GM23338 (cell line): ENCODE measurements around the gene RNF26. TPM values are rescaled to one million over a fixed set of nuclear protein-coding genes. Genes with fewer than 3 reads are reported as not detected.

Experiments
- ATAC-seq: fragments of 200-7000 bp; cut with Tn5 transposase; 3 replicates; pipeline ENCODE4 v1.9.1; 2020
- DNase-seq: peaks from one replicate; pipeline ENCODE4 v3.0.0-alpha.2; 2015; ENCODE audit warnings: low spot score
- H2AFZ ChIP-seq: fragments of 200-600 bp; sonication (generic); 2 replicates; pipeline ENCODE4 v1.8.0; 2016; ENCODE audit warnings: antibody characterized with exemption, mild to moderate bottlenecking, moderate library complexity
- H3F3A ChIP-seq: fragments of 200-600 bp; sonication (generic); replicated peaks from 2 replicates; pipeline ENCODE4 v1.8.0; 2017; ENCODE audit warnings: antibody characterized with exemption, mixed run types, low read depth
- H3K27ac ChIP-seq: fragments of 200-600 bp; sonication (generic); 2 replicates; pipeline ENCODE4 v1.6.1; 2016; ENCODE audit warnings: low read depth
- H3K27me3 ChIP-seq: fragments of 200-600 bp; sonication (generic); 2 replicates; pipeline ENCODE4 v1.8.0; 2016; ENCODE audit warnings: mild to moderate bottlenecking, mixed run types, moderate library complexity; ENCODE audit not compliant: insufficient read depth
- H3K36me3 ChIP-seq: fragments of 200-600 bp; sonication (generic); 2 replicates; pipeline ENCODE4 v1.8.0; 2016; ENCODE audit warnings: mild to moderate bottlenecking; ENCODE audit not compliant: insufficient read depth
- H3K4me1 ChIP-seq: fragments of 200-600 bp; sonication (generic); 2 replicates; pipeline ENCODE4 v1.8.0; 2016; ENCODE audit warnings: mild to moderate bottlenecking, moderate library complexity; ENCODE audit not compliant: insufficient read depth
- H3K4me2 ChIP-seq: fragments of 200-600 bp; sonication (generic); 2 replicates; pipeline ENCODE4 v1.7.1; 2017; ENCODE audit warnings: mixed run types
- H3K4me3 ChIP-seq: fragments of 200-600 bp; sonication (generic); 2 replicates; pipeline ENCODE4 v1.6.1; 2016; ENCODE audit warnings: mixed run types
- H3K79me2 ChIP-seq: fragments of 200-600 bp; sonication (generic); replicated peaks from 2 replicates; pipeline ENCODE4 v1.8.0; 2017; ENCODE audit warnings: mild to moderate bottlenecking; ENCODE audit not compliant: insufficient read depth
- H3K9me2 ChIP-seq: fragments of 200-600 bp; sonication (generic); 2 replicates; pipeline ENCODE4 v1.8.0; 2017; ENCODE audit not compliant: insufficient read depth
- H4K20me1 ChIP-seq: fragments of 200-600 bp; sonication (generic); replicated peaks from 2 replicates; pipeline ENCODE4 v1.8.0; 2017; ENCODE audit warnings: mild to moderate bottlenecking; ENCODE audit not compliant: insufficient read depth
- H3K27ac Mint-ChIP-seq: 2 replicates; pipeline ENCODE4 v1.8.0; 2020; ENCODE audit warnings: inconsistent platforms, mild to moderate bottlenecking, moderate library complexity, mixed read lengths
- H3K27me3 Mint-ChIP-seq: 3 replicates; pipeline ENCODE4 v1.8.0; 2022; ENCODE audit warnings: low read depth, mild to moderate bottlenecking, moderate library complexity, mixed read lengths, inconsistent platforms; ENCODE audit not compliant: insufficient read depth, poor library complexity
- H3K36me3 Mint-ChIP-seq: 3 replicates; pipeline ENCODE4 v1.8.0; 2021; ENCODE audit warnings: low read depth, mild to moderate bottlenecking, inconsistent platforms, moderate library complexity, mixed read lengths
- H3K4me1 Mint-ChIP-seq: 3 replicates; pipeline ENCODE4 v1.8.0; 2020; ENCODE audit warnings: mild to moderate bottlenecking, inconsistent platforms, mixed read lengths
- H3K4me3 Mint-ChIP-seq: 3 replicates; pipeline ENCODE4 v1.8.0; 2021; ENCODE audit warnings: moderate library complexity, mild to moderate bottlenecking, inconsistent platforms, mixed read lengths
- H3K9me3 Mint-ChIP-seq: 3 replicates; pipeline ENCODE4 v1.8.0; 2020; ENCODE audit warnings: moderate library complexity, mild to moderate bottlenecking, inconsistent platforms, mixed read lengths
- CREB1 ChIP-seq: fragments of 250-450 bp; sonication (Bioruptor Pico); IDR thresholded peaks from 2 replicates; pipeline ENCODE4 v1.5.0; 2020; ENCODE audit warnings: low read depth, mild to moderate bottlenecking, moderate library complexity
- CTCF ChIP-seq, 2 experiments: fragments of 200-600 bp in 1 of 2; sonication (generic) in 1 of 2; conservative IDR thresholded peaks; 2 replicates each; pipeline versions ENCODE4 v1.5.1 to v1.6.1; 2016 to 2017; ENCODE audit warnings: antibody characterized with exemption in 2 of 2, low read depth in 2 of 2, mild to moderate bottlenecking in 2 of 2, moderate library complexity in 1 of 2
- ETS1 ChIP-seq: IDR thresholded peaks from 2 replicates; pipeline ENCODE4 v1.6.1; 2016; ENCODE audit warnings: antibody characterized with exemption
- EZH2 ChIP-seq: fragments of 200-600 bp; sonication (generic); IDR thresholded peaks from one replicate; pipeline ENCODE4 v1.8.0; 2017; ENCODE audit warnings: antibody characterized with exemption, mild to moderate bottlenecking, low read depth; ENCODE audit not compliant: unreplicated experiment
- EZH2phosphoT487 ChIP-seq: fragments of 200-600 bp; sonication (generic); IDR thresholded peaks from one replicate; pipeline ENCODE4 v1.8.1; 2018; ENCODE audit warnings: antibody characterized with exemption; ENCODE audit not compliant: unreplicated experiment
- JUNB ChIP-seq: IDR thresholded peaks from one replicate; pipeline ENCODE4 v1.6.1; 2016; ENCODE audit warnings: antibody characterized with exemption; ENCODE audit not compliant: unreplicated experiment
- NANOG ChIP-seq: IDR thresholded peaks from 2 replicates; pipeline ENCODE4 v1.6.1; 2016; ENCODE audit warnings: antibody characterized with exemption, borderline replicate concordance
- STAT1 ChIP-seq: IDR thresholded peaks from one replicate; pipeline ENCODE4 v1.6.1; 2016; ENCODE audit warnings: antibody characterized with exemption; ENCODE audit not compliant: unreplicated experiment
- ZNF331 ChIP-seq: fragments of 250-450 bp; sonication (Bioruptor Pico); IDR thresholded peaks from 2 replicates; pipeline ENCODE4 v1.5.0; 2020; ENCODE audit warnings: low read depth, mild to moderate bottlenecking, moderate library complexity
- ZNF462 ChIP-seq: fragments of 250-450 bp; sonication (Bioruptor Pico); IDR thresholded peaks from 2 replicates; pipeline ENCODE4 v1.5.0; 2020; ENCODE audit warnings: mild to moderate bottlenecking, moderate library complexity
- polyA plus RNA-seq: library from polyadenylated mRNA; unstranded; fragments of >200 nt; fragmentation: Nextera tagmentation; extraction: Ambion mirVana; gene quantifications from 2 replicates; pipeline ENCODE4 v1.2.1, GENCODE V29; 2016
- total RNA-seq: library from RNA; depleted of rRNA; stranded (reverse); fragments of >200 nt; shearing (Covaris generic); gene quantifications from 2 replicates; pipeline ENCODE4 v1.2.3, GENCODE V29; 2014

RNF26 gene
- total and polyA plus RNA-seq, 2 experiments from 2014 or later = 31.8 to 58.3 TPM

- peaks cover 46% of the 10 kb centered on the region for H3K36me3 Mint-ChIP-seq
- H3K36me3 ChIP-seq = peaks cover 25% of the 10 kb centered on the region
- H3K27ac Mint-ChIP-seq = no peak overlapping the region
- peak overlapping the region; percentile 52 for H3K27ac ChIP-seq
- TF ChIP-seq ZNF331 (CRISPR knock-in tag) (no peak), ETS1 (no peak), EZH2 (no peak), CTCF (conservative IDR thresholded peaks at IDR 0.05; ENCODE audit: low read depth in 2 of 2) (no peak), STAT1 (no peak), ZNF462 (no peak), CREB1 (no peak), NANOG (no peak), JUNB (no peak), EZH2phosphoT487 (no peak)
- H2AFZ ChIP-seq = no peak overlapping the region
- H3K9me3 Mint-ChIP-seq = no peaks in the 10 kb centered on the region; the same call in 2 of the 3 replicates
- H3K4me1 Mint-ChIP-seq = peaks cover 17% of the 10 kb centered on the region
- H3F3A ChIP-seq = 0 out of 2 replicates have a peak, but pooled peaks cover 4% of the 10 kb centered on the region
- peaks cover 19% of the 10 kb centered on the region for H4K20me1 ChIP-seq
- no peak overlapping the region for H3K4me3 Mint-ChIP-seq
- DNase-seq = no peak
- ATAC-seq = no peak
- H3K27me3 Mint-ChIP-seq = peaks cover 12% of the 10 kb centered on the region
- H3K4me2 ChIP-seq = no peak overlapping the region
- H3K9me2 ChIP-seq = no peaks in the 10 kb centered on the region
- H3K4me3 ChIP-seq = no peak overlapping the region
- H3K4me1 ChIP-seq = peaks cover 12% of the 10 kb centered on the region; the same call in 1 of the 2 replicates
- H3K27me3 ChIP-seq = no peaks in the 10 kb centered on the region
- no peaks in the 10 kb centered on the region for H3K79me2 ChIP-seq
These were observed 27.9 kb upstream of the RNF26 start for GRCh38 chr11:119306373-119306890.
